Motor neuron (in vitro differentiated cells): ENCODE measurements around the gene AZI2. TPM values are rescaled to one million over a fixed set of nuclear protein-coding genes. Genes with fewer than 3 reads are reported as not detected.

Experiments used
- ATAC-seq, 8 experiments: fragments of 200-7000 bp; cut with Tn5 transposase; replicated peaks in 6 of 8; 2 replicates each; pipeline ENCODE4 v1.8.0; 2021; ENCODE audit warnings: mild to moderate bottlenecking in 8 of 8, moderate library complexity in 8 of 8
- H3K27ac ChIP-seq, 2 donors: fragments of 250-450 bp; sonication (Bioruptor Pico); 2 replicates each; pipeline ENCODE4 v1.9.0; 2021; ENCODE audit warnings: antibody characterized with exemption in 2 of 2, mild to moderate bottlenecking in 2 of 2, moderate library complexity in 1 of 2
- H3K4me1 ChIP-seq, 2 donors: fragments of 250-450 bp; sonication (Bioruptor Pico); replicated peaks in 1 of 2; 2 replicates each; pipeline ENCODE4 v1.6.1; 2021; ENCODE audit warnings: antibody characterized with exemption in 2 of 2, mild to moderate bottlenecking in 2 of 2, moderate library complexity in 1 of 2
- H3K4me3 ChIP-seq, 5 donors: fragments of 250-450 bp; sonication (Bioruptor Pico); 2 replicates each; pipeline ENCODE4 v1.9.0; 2021; ENCODE audit warnings: antibody characterized with exemption in 5 of 5, mild to moderate bottlenecking in 5 of 5, moderate library complexity in 4 of 5
- WGBS, 10 experiments: fragments of 450-650 bp; shearing (Covaris generic); methylation state at CpG; one replicate each; pipeline ENCODE4 v1.0.0; 2022; 5-methylcytosine and 5-hydroxymethylcytosine counted together
- in situ Hi-C, 9 experiments: fragments of 400-800 bp; cut with MboI; loops; one replicate each; pipeline ENCODE4 v1.15.0; 2021; ENCODE audit warnings: low sequenced_read_pairs in 9 of 9, low pct_unique_long_range_greater_than_20kb in 2 of 9; ENCODE audit not compliant: unreplicated experiment in 9 of 9
- total RNA-seq, 8 experiments: library from RNA; unstranded; fragments of 300-600 nt; gene quantifications; 2 replicates each; pipeline versions ENCODE4 v1.2.3 to v1.2.4, GENCODE V29; 2022

AZI2 gene
- total RNA-seq, 8 experiments from 2014 or later = 45.2 to 95.2 (median 72.3) TPM

DNA sequence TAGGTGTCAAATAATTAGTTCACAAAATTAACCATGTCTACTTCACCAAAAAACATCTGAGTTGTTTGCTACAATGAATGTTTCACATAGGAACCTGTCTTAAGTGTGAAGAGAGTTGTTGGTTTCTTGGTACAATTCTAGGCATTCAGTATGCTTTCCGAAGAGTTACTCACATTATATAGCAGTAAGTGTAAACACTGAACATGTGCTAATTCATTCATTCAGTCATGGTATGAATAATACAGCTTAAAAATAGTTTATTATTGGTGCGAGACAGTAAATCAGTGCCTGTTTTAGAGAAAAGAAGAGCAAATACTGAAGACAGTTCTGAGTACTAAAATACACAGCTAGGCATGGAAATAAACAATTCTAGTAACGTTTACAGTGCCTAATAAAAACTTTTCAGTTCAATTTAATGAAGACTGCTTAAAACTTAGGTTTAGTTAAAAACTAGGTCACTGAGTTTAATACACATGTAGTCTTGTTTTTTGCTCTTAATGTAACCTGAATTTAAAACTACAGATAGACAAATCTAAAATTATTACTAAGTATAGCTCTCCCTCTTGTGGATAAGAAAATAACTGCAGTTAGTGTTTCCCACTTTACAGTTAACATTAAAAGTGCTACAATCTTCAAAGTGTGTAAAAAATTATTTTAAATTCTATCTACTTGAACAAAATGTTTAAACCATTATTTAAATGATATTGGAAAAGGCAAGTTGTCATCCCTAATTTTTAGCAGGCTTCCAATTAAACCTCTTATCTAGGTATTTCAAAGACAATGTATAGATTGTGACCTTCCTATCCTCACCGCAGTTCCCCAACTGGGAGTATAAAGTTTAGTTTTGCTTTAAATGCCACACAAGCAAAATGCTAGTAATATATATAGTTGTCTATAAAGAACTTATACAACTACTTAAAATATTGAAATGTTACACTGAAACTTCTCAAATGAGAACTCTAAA is 20.2 kb downstream of the AZI2 start:
- in situ Hi-C loops = loop anchor here in 1 of 9 experiments (25.0 kb wide), 1 partner anchor 616 kb away; the partner anchor contains the start of gene EOMES
- ATAC-seq = peak in 2 of 8 experiments; percentile 29 to 44
- WGBS, 10 experiments = 33 to 90% (median 80%) methylated on average over 1 to 4 of the region's 4 CpGs

DNA sequence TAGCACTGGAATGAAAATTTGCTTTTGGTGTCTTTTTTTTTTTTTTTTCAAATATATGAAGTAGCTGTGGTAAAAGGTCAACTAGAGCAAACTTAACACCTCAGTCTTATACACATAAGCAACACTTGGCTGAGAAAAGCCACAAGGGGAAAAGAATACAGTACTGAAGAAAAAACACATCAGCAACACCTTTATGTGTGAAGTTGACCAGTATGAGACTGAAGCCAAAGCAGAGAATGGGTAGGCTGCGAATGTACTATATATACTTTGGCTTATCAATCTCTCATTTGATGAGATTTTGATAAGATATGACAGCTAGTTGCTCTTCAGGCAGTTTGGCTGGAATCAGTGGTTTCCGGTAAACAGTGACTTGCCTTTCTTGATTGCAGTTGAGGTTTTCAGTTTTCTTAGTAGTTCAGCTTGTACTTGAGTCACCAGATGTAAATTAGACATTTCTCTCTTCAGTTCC is 22.1 kb downstream of the AZI2 start:
- no peaks in the 10 kb centered on the region for H3K4me1 ChIP-seq
- ATAC-seq = peak in 2 of 8 experiments; percentile 64 to 78
- WGBS, 10 experiments = 80 to 100% (median 100%) methylated on average over 1 to 2 of the region's 2 CpGs; no CpG with 5 or more reads in 1 of the 10 experiments
- H3K4me3 ChIP-seq = no peak overlapping the region
- in situ Hi-C loops = loop anchor here in 1 of 9 experiments (25.0 kb wide), 1 partner anchor 614 kb away; the partner anchor contains the start of gene EOMES
- no peak overlapping the region for H3K27ac ChIP-seq

More for the DNA sequence above, 20.2 kb downstream of the AZI2 start:
- H3K4me1 ChIP-seq = no peaks in the 10 kb centered on the region
- H3K4me3 ChIP-seq = no peak overlapping the region
- no peak overlapping the region for H3K27ac ChIP-seq

DNA sequence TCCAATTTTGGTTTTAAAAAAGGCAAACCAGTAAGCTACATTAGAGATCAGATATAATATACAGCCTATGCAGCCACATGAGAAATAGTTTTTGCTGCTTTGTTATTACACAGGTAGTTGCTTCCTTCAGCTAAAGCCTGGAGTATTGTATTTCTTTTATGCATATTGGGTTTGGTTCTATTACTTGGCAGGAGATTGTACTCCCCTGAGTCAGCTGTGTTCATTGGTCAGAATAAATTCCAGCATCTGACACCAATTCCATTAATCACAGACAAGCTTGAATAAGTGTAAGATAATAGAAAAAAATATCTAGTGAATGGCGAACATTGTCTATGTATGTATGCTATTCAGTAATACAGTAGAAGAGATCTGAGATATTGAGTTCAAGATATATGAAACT is 26.2 kb downstream of the AZI2 start:
- no peaks in the 10 kb centered on the region for H3K4me1 ChIP-seq
- WGBS, 10 experiments = 30 to 100% (median 93%) methylated on average over 1 of the region's 1 CpG; no CpG with 5 or more reads in 4 of the 10 experiments
- no peak overlapping the region for H3K27ac ChIP-seq
- peak in 2 of 8 experiments; percentile 78 to 83 for ATAC-seq
- H3K4me3 ChIP-seq = no peak overlapping the region
- in situ Hi-C loops = loop anchor here in 4 of 9 experiments (25.0 kb wide), 1 partner anchor 610 kb away; the partner anchor contains the start of gene EOMES (in 4 of the 4)

DNA sequence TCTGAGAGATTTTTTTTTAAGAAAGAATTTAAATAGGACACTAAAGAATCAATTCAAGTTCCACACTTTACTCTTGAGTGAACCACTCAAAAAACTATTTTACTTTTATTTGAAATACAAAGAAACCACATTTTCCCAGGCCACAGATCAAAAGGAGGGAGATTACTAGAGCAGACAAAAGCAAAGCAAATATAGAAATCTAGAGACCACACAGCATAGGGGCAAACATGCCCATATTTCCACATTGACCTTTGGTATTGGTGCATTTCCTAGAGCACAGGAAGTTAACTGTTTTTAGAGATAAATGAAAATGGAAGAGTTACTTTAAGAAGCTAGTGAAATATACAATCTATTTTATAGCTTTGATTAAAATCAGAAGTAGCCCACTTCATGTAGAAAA is 27.6 kb downstream of the AZI2 start:
- H3K27ac ChIP-seq = no peak overlapping the region
- in situ Hi-C loops = loop anchor here in 4 of 9 experiments (25.0 kb wide), 1 partner anchor 609 kb away; the partner anchor contains the start of gene EOMES (in 4 of the 4)
- H3K4me1 ChIP-seq = no peaks in the 10 kb centered on the region
- ATAC-seq = no peak
- no peak overlapping the region for H3K4me3 ChIP-seq

DNA sequence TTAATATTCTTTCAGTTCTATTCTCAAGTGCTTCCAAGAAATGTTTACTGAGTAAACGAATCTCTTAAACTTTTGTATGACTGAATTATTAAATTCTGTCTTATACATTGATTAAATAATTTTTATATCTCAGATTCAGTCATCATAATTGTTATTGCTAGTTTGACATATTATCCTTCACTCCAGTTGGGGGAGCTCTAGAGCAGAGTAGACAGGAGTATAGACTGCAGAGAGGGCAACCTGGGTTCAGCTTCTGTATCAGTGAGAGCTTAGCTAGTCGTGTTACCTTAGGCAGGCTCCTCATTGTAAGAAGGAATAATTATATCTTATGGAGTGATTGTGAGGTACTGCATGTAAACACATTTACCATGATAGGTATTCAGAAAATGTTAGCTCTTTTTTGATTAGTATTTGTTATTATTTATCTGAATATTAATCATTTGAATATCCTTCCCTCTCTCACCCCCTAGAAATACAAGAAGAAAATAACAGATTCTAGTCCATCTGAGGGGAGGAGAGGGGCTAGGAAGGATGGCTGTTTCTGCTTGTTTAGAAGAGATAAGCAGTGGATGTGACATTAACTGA is 31.1 kb downstream of the AZI2 start:
- Histone ChIP-seq H3K27ac (no peak overlapping the region), H3K4me3 (no peak overlapping the region), H3K4me1 (no peaks in the 10 kb centered on the region)
- ATAC-seq = peak in 4 of 8 experiments; percentile 43 to 83 (median 79)
- WGBS, 10 experiments = 0 to 71% (median 29%) methylated on average over 1 to 2 of the region's 2 CpGs; no CpG with 5 or more reads in 1 of the 10 experiments
- in situ Hi-C loops = loop anchor here in 4 of 9 experiments (25.0 kb wide), 1 partner anchor 605 kb away; the partner anchor contains the start of gene EOMES (in 4 of the 4)

DNA sequence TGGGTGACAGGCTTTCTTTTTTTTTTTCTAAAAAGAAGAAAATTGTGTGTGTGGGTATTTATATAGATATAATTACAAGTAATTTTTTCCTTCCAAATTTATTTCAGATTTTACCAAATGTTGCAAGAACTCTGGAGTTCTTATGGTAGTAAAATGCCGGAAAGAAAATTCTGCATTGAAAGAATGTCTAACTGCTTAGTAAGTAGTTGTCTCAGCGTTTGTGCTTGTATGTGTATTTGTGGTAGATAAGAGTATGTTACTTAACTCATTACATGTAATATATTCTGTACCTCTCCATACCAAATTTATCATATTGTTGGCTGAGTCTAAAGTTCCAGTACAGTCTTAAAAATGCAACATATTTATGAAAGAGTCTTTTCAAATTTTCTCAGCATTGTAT is 32.4 kb downstream of the AZI2 start:
- WGBS, 10 experiments = 82 to 100% (median 94%) methylated on average over 1 to 2 of the region's 2 CpGs
- Histone ChIP-seq H3K4me3 (no peak overlapping the region), H3K27ac (no peak overlapping the region), H3K4me1 (no peaks in the 10 kb centered on the region)
- ATAC-seq = no peak
- in situ Hi-C loops = loop anchor here in 4 of 9 experiments (25.0 kb wide), 1 partner anchor 604 kb away; the partner anchor contains the start of gene EOMES (in 4 of the 4)

DNA sequence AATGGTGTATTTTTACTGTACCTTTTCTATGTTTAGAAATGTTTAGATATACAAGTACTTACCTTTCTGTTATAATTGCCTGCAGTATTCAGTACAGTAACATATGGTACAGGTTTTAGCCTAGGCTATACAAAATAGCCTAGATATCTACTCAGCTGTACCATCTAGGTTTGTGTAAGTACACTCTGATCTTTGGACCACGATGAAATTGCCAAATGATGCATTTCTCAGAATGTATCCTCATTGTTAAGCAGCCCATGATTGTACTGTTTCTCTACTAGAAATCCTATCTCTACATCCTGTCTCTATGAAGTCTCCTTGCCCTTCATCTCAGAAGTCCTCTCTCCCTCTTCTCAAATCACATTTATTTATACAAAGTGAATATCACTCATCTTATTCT is 32.9 kb downstream of the AZI2 start:
- in situ Hi-C loops = loop anchor here in 4 of 9 experiments (25.0 kb wide), 1 partner anchor 603 kb away; the partner anchor contains the start of gene EOMES (in 4 of the 4)

DNA sequence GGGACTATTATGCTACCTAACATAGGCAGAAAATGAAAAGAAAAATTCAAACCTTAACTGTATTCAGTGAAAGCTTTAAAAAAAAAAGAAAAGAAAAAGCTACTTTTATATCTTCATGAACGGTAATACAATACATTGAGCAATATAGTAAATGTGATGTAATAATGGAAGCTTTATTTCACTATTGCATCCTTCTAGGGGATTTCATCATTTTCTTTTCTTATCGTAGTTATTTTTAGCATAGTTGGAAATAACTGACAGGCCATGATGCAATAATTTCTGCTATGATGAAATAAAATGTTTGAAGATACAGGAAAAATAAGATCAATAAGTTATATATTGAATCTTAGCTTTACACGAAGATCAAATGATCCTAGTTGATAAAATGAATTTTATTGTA is 40.4 kb downstream of the AZI2 start:
- ATAC-seq = no peak
- no peaks in the 10 kb centered on the region for H3K4me1 ChIP-seq
- WGBS, 10 experiments = 82 to 100% (median 95%) methylated on average over 2 to 3 of the region's 3 CpGs
- no peak overlapping the region for H3K27ac ChIP-seq
- H3K4me3 ChIP-seq = no peak overlapping the region
- in situ Hi-C loops = loop anchor here in 4 of 9 experiments (25.0 kb wide), 1 partner anchor 596 kb away; the partner anchor contains the start of gene EOMES (in 4 of the 4)

More for the DNA sequence above, 32.9 kb downstream of the AZI2 start:
- WGBS, 10 experiments = 86 to 100% (median 100%) methylated on average over 1 of the region's 1 CpG; no CpG with 5 or more reads in 4 of the 10 experiments
- H3K4me3 ChIP-seq = no peak overlapping the region
- ATAC-seq = no peak
- no peaks in the 10 kb centered on the region for H3K4me1 ChIP-seq
- no peak overlapping the region for H3K27ac ChIP-seq

DNA sequence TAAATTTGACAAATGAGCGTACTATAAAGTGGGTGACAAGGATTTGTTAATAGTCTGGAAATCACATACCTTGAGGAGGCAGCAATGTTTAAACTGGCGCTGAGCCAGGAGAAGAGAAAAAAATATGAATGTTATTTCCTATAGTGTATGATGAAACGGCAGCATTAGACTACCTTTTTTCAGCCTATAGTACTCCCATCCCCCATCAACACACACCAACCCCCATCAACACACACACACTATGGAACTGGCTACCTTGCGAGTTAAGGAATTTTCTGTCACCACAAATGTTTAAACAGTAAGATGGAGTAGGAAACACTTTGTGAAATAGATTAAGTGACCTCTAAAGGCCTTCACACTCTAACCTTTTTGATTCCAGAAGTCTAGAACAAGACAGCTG is 46.9 kb downstream of the AZI2 start:
- H3K27ac ChIP-seq = no peak overlapping the region
- in situ Hi-C loops = loop anchor here in 4 of 9 experiments (25.0 kb wide), 1 partner anchor 589 kb away; the partner anchor contains the start of gene EOMES (in 4 of the 4)
- H3K4me1 ChIP-seq = no peaks in the 10 kb centered on the region
- no peak for ATAC-seq
- H3K4me3 ChIP-seq = no peak overlapping the region
- WGBS, 10 experiments = 92 to 100% (median 99%) methylated on average over 1 to 4 of the region's 4 CpGs; no CpG with 5 or more reads in 2 of the 10 experiments

DNA sequence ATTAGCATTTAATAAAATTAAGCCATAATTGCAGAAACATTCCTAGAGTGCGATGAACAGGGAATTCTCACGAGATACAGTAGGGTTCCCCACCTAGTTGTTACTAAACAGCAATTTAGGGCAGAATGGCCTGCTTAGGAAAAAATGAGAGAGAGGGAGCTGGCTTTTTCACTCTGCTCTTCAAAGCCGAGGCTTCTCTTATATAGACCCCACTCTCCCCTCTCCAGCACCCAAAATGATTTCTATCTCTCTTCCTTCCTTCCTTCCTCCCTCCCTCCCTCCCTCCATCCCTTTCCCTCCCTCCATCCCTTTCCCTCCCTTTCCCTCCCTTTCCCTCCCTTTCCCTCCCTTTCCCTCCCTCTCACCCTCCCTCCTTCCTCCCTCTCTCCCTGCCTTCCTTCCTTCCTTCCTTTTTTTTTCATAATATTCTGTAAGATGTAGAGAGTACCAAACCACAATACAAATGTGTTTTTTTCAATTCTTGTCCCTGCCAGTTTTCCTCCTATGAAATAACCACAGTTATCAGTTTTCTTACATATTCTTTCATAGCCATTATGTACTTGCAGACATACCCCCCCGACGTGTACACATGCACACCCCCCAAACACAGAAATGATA is 48.2 kb downstream of the AZI2 start:
- Histone ChIP-seq H3K4me1 (no peaks in the 10 kb centered on the region), H3K4me3 (no peak overlapping the region), H3K27ac (no peak overlapping the region)
- ATAC-seq = no peak
- WGBS, 10 experiments = 60 to 100% (median 95%) methylated on average over 1 to 5 of the region's 5 CpGs; no CpG with 5 or more reads in 1 of the 10 experiments
- in situ Hi-C loops = loop anchor here in 4 of 9 experiments (25.0 kb wide), 1 partner anchor 588 kb away; the partner anchor contains the start of gene EOMES (in 4 of the 4)

DNA sequence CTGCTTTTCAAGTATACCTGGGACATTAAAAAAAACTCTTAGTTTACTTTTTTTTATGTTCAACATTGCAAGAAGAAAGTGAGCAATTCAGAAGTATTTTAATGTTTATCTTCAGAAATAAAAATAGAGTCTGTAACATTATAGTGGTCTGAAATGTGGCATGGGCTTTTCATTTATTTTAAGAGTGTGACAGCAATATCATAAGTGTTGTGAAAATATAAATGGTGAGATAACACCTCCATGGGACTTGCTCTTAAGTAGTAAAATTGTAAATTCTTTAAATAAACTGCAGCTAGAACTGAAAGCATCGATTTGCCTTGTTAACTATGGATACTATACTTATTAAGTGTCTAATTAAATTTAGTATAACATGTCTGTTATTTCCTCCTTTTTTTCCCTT is 48.9 kb downstream of the AZI2 start:
- Histone ChIP-seq H3K27ac (no peak overlapping the region), H3K4me3 (no peak overlapping the region), H3K4me1 (no peaks in the 10 kb centered on the region)
- in situ Hi-C loops = loop anchor here in 4 of 9 experiments (25.0 kb wide), 2 partner anchors 362 to 587 kb away; partner anchors contain the start of gene EOMES (in 4 of the 4)
- WGBS, 10 experiments = 88 to 100% (median 100%) methylated on average over 1 of the region's 1 CpG; no CpG with 5 or more reads in 2 of the 10 experiments
- ATAC-seq = no peak

DNA sequence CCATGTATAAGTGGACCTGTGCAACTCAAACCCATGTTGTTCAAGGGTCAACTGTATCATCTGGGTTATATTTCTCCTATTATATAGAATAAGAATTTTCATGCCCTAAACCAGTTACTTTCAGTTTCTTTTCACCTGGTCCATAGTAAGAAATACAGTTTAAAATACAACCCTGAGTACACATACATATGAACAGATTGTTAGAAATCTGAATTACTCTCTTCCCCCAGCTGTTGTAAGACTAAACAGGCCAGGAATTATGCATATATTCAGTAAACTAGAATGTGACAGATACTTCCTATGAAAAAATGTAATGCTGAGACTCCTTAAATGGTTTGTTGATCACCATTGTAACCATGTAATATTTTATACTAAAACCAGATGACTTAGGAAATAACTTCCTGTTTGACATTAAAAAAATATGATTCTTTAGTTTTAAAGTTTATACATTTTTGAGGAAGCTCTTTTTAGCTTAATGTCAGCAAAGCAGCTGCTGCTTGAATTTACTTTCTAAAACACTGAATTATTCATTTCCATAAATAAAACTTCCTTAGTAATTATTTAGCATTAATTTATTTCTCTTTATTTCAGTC is 52.6 kb downstream of the AZI2 start:
- in situ Hi-C loops = loop anchor here in 1 of 9 experiments (25.0 kb wide), 1 partner anchor 359 kb away; no protein-coding TSS in a partner anchor
- no peak overlapping the region for H3K27ac ChIP-seq
- ATAC-seq = peak in 3 of 8 experiments; percentile 59 to 79 (median 77)
- no peaks in the 10 kb centered on the region for H3K4me1 ChIP-seq
- H3K4me3 ChIP-seq = no peak overlapping the region
